K562 (cell line): ENCODE results near the gene FRMPD4. TPM values are rescaled to one million over a fixed set of nuclear protein-coding genes. Genes with fewer than 3 reads are reported as not detected.

Experiments
- EWSR1 ChIP-seq: fragments of 450-650 bp; IDR thresholded peaks from 2 replicates; pipeline ENCODE4 v1.6.1; 2018; ENCODE audit warnings: borderline replicate concordance, mild to moderate bottlenecking, low read depth, moderate library complexity; ENCODE audit not compliant: partially characterized antibody
- GABPB2 ChIP-seq: fragments of 250-450 bp; sonication (Bioruptor Pico); conservative IDR thresholded peaks from 2 replicates; pipeline ENCODE4 v1.5.1; 2021; ENCODE audit warnings: mild to moderate bottlenecking
- SMC3 ChIP-seq: conservative IDR thresholded peaks from 2 replicates; pipeline ENCODE4 v1.6.1; 2011; ENCODE audit warnings: low read depth, low read length, improper control_type of control experiment; ENCODE audit not compliant: insufficient read depth
- polyA plus RNA-seq, 8 experiments: library from polyadenylated mRNA; depleted of rRNA in 4 of 8; stranded (reverse) in 5 of 8; unstranded in 3 of 8; fragments of >200 nt; fragmentation: Nextera tagmentation in 2 of 8; fragmentation: Illumina TruSeq in 1 of 8; extraction: Ambion mirVana in 2 of 8; extraction: Trizol in 1 of 8; gene quantifications; 2 replicates each; pipeline versions ENCODE4 v1.2.1 to v1.2.3, GENCODE V29; 2011 to 2014; ENCODE audit warnings: inconsistent platforms in 1 of 8, missing spikeins in 1 of 8
- total RNA-seq, 7 experiments: library from RNA; depleted of rRNA in 6 of 7; stranded (reverse); fragments of >200 nt in 6 of 7; fragmentation: Illumina TruSeq in 2 of 7; extraction: Trizol in 2 of 7; gene quantifications; 2 replicates each; pipeline versions ENCODE4 v1.2.1 to v1.2.3, GENCODE V29; 2011 to 2021; ENCODE audit warnings: low replicate concordance in 1 of 7
- TF ChIP-seq, protein P1 (sequence below): IDR thresholded peaks from 2 replicates; pipeline ENCODE4 v1.6.1; 2011; ENCODE audit warnings: borderline replicate concordance, low read depth, mild to moderate bottlenecking, moderate library complexity, low read length; ENCODE audit not compliant: insufficient read depth, poor library complexity, severe bottlenecking
- TF ChIP-seq, protein P2 (sequence below), 3 experiments: IDR thresholded peaks in 2 of 3; conservative IDR thresholded peaks in 1 of 3; 2 replicates each; pipeline ENCODE4 v1.5.1; 2011 to 2012; ENCODE audit warnings: low read length in 3 of 3, mild to moderate bottlenecking in 3 of 3, control low read depth in 2 of 3, improper control_type of control experiment in 1 of 3, inconsistent platforms in 1 of 3, low read depth in 1 of 3, mixed read lengths in 1 of 3, moderate library complexity in 1 of 3; ENCODE audit not compliant: insufficient read depth in 2 of 3

FRMPD4 gene
- total and polyA plus RNA-seq, 9 of the 15 experiments (the other 6 are each of a cell fraction or from before 2014, with no cell fraction given) = not detected

DNA sequence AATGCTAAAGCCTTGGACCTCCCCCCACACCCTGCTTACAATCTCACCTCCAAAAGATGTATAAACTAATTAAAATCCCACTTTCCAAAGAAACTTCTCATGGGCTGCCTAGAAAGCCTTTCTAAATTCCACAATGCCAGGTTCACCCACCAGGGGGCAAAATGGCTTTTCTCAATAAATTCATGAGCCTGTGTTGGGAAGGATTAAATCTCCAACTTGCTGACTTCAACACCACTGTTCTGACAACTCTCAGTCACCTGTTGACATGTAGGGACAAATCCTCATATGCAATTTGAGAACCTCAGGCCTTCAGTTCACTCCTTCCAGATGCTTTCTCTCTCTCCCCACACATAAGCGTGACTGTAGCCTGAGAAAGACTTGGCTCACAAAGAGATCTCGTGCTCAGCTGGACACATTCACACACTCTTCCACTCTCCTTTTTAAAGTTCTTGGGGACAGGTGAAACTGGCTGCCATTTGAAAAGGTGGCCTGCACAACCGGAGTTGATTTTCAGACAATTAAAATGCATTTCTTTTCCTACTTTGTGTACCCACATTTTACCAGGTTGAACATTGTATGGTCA is 564.3 kb downstream of the FRMPD4 start (continued):
- TF ChIP-seq SMC3 = 0 out of 2 replicates have a peak, but pooled peaks have one; percentile 4
- no peak for TF ChIP-seq GABPB2 (CRISPR knock-in tag)
- TF ChIP-seq, protein P1, sequence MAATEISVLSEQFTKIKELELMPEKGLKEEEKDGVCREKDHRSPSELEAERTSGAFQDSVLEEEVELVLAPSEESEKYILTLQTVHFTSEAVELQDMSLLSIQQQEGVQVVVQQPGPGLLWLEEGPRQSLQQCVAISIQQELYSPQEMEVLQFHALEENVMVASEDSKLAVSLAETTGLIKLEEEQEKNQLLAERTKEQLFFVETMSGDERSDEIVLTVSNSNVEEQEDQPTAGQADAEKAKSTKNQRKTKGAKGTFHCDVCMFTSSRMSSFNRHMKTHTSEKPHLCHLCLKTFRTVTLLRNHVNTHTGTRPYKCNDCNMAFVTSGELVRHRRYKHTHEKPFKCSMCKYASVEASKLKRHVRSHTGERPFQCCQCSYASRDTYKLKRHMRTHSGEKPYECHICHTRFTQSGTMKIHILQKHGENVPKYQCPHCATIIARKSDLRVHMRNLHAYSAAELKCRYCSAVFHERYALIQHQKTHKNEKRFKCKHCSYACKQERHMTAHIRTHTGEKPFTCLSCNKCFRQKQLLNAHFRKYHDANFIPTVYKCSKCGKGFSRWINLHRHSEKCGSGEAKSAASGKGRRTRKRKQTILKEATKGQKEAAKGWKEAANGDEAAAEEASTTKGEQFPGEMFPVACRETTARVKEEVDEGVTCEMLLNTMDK = peak; percentile 22
- no peak for TF ChIP-seq EWSR1
- TF ChIP-seq, protein P2, sequence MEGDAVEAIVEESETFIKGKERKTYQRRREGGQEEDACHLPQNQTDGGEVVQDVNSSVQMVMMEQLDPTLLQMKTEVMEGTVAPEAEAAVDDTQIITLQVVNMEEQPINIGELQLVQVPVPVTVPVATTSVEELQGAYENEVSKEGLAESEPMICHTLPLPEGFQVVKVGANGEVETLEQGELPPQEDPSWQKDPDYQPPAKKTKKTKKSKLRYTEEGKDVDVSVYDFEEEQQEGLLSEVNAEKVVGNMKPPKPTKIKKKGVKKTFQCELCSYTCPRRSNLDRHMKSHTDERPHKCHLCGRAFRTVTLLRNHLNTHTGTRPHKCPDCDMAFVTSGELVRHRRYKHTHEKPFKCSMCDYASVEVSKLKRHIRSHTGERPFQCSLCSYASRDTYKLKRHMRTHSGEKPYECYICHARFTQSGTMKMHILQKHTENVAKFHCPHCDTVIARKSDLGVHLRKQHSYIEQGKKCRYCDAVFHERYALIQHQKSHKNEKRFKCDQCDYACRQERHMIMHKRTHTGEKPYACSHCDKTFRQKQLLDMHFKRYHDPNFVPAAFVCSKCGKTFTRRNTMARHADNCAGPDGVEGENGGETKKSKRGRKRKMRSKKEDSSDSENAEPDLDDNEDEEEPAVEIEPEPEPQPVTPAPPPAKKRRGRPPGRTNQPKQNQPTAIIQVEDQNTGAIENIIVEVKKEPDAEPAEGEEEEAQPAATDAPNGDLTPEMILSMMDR (IDR thresholded peaks at IDR 0.05 in 2 of 3, conservative IDR thresholded peaks at IDR 0.05 in 1 of 3; ENCODE audit: insufficient read depth in 2 of 3, low read depth in 1 of 3, low read length in 3 of 3) = peak; percentile 37 to 50 (median 49); a peak in 4 of 6 replicates
